ENCODE measurements around the gene MT1A.

DNA sequence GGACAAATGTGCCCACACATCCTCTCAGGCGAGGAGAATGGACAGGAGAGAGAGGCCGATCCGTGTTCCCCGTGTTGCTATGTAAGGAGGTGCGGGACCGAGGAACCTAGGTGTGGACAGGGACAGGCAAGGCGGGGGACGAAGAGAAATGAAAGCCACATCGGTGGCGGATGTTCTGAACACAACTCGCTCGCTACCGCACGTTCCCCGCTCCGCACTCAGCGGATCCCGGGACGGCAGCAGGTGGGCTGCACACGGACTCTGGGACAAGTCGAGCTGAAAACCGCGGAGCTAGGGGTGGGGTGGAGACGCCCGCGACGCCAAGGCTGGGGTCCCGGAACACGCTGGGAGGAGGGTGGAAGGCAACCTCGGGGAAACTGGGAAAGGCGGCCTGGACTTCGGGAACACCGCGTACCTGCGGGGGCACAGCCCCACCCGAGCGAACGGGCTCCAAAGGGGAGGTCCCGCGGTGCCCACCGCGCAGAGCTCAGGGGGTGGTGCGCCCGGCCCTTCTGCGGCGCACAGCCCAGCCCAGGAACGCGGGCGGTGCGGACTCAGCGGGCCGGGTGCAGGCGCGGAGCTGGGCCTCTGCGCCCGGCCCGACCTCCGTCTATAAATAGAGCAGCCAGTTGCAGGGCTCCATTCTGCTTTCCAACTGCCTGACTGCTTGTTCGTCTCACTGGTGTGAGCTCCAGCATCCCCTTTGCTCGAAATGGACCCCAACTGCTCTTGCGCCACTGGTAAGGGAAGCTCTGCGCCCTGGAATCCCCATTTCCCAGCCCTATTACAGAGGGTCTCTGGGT lies 13.1 kb upstream of the MT1A start, which contains the start of gene MT1E:
- TF ChIP-seq RAD21 (conservative IDR thresholded peaks at IDR 0.05), result no peak
- peak; percentile 20 for TF ChIP-seq EZH2 (IDR thresholded peaks at IDR 0.05; ENCODE audit: borderline replicate concordance, insufficient read depth, low read length, poor library complexity, severe bottlenecking)
- no peak for TF ChIP-seq POLR2AphosphoS5 (IDR thresholded peaks at IDR 0.05)
- TF ChIP-seq, protein P1, sequence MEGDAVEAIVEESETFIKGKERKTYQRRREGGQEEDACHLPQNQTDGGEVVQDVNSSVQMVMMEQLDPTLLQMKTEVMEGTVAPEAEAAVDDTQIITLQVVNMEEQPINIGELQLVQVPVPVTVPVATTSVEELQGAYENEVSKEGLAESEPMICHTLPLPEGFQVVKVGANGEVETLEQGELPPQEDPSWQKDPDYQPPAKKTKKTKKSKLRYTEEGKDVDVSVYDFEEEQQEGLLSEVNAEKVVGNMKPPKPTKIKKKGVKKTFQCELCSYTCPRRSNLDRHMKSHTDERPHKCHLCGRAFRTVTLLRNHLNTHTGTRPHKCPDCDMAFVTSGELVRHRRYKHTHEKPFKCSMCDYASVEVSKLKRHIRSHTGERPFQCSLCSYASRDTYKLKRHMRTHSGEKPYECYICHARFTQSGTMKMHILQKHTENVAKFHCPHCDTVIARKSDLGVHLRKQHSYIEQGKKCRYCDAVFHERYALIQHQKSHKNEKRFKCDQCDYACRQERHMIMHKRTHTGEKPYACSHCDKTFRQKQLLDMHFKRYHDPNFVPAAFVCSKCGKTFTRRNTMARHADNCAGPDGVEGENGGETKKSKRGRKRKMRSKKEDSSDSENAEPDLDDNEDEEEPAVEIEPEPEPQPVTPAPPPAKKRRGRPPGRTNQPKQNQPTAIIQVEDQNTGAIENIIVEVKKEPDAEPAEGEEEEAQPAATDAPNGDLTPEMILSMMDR (IDR thresholded peaks at IDR 0.05; ENCODE audit: poor library complexity, severe bottlenecking), result no peak
- TF ChIP-seq EP300 (conservative IDR thresholded peaks at IDR 0.05; ENCODE audit: poor library complexity, severe bottlenecking), result no peak
- TF ChIP-seq SMC3 (conservative IDR thresholded peaks at IDR 0.05; ENCODE audit: poor library complexity), result no peak
- TF ChIP-seq MXI1 (conservative IDR thresholded peaks at IDR 0.05; ENCODE audit: poor library complexity, severe bottlenecking), result no peak
